Measurements from ENCODE around the gene ARID3A.
"Not testable (repeated sequence)": the region's sequence is repeated elsewhere in the genome, so short reads cannot be mapped to it uniquely, and the experiment has no call there.

ARID3A gene

GRCh38 chr19:947707-948539 lies 22.1 kb downstream of the ARID3A start:
- no peak for DNase-seq

- no peak for DNase-seq
Observed at GRCh38 chr19:948842-949496, 23.1 kb downstream of the ARID3A start.

- DNase-seq: no peak
Observed at GRCh38 chr19:950352-951066, 24.7 kb downstream of the ARID3A start.

GRCh38 chr19:952049-952679 lies 26.3 kb downstream of the ARID3A start:
- no peak for DNase-seq

- no peak for DNase-seq
Observed at GRCh38 chr19:952680-953444, 27.0 kb downstream of the ARID3A start.

- no peak for DNase-seq
Observed at GRCh38 chr19:953445-954271, 27.8 kb downstream of the ARID3A start.

- DNase-seq: no peak
Observed at GRCh38 chr19:954272-954671, 28.4 kb downstream of the ARID3A start.

- DNase-seq: no peak
Observed at GRCh38 chr19:954672-955494, 29.0 kb downstream of the ARID3A start.

- no peak for DNase-seq
Observed at GRCh38 chr19:955803-956765, 30.2 kb downstream of the ARID3A start.

GRCh38 chr19:956766-957440 lies 31.1 kb downstream of the ARID3A start:
- no peak for DNase-seq

- DNase-seq: not testable (repeated sequence)
Observed at GRCh38 chr19:957578-957977, 31.7 kb downstream of the ARID3A start.

GRCh38 chr19:958967-959855 lies 33.4 kb downstream of the ARID3A start:
- no peak for DNase-seq

- no peak for DNase-seq
Observed at GRCh38 chr19:960020-960419, 34.2 kb downstream of the ARID3A start.

- no peak for DNase-seq
Observed at GRCh38 chr19:960601-960938, 34.7 kb downstream of the ARID3A start.

- DNase-seq: peak; percentile 93
Observed at GRCh38 chr19:961866-962620, 36.2 kb downstream of the ARID3A start.

- DNase-seq: no peak
Observed at GRCh38 chr19:962683-963400, 37.0 kb downstream of the ARID3A start.
